NOMO-1 (cell line): Measurements from ENCODE around the gene DRD3.

Experiments
- DNase-seq, 2 experiments: peaks; one replicate each; lab custom pipeline; 2025; ENCODE audit not compliant: unreplicated experiment in 2 of 2; lab: John Stamatoyannopoulos, UW

The DRD3 gene

GRCh38 chr3:114186501-114186900, 7.6 kb upstream of the DRD3 start:
- no peak for DNase-seq

- DNase-seq: peak in 1 of 2 experiments; percentile 15
Observed at GRCh38 chr3:114179575-114179974, 723 bp upstream of the DRD3 start.

GRCh38 chr3:114176890-114177289, 2.0 kb downstream of the DRD3 start:
- no peak for DNase-seq

GRCh38 chr3:114176487-114176886, 2.4 kb downstream of the DRD3 start:
- no peak for DNase-seq

GRCh38 chr3:114175204-114175987, 3.5 kb downstream of the DRD3 start:
- no peak for DNase-seq

GRCh38 chr3:114171677-114172076, 7.2 kb downstream of the DRD3 start:
- DNase-seq: no peak

- DNase-seq: no peak
Observed at GRCh38 chr3:114168150-114168549, 10.7 kb downstream of the DRD3 start.

- no peak for DNase-seq
Observed at GRCh38 chr3:114157321-114157720, 21.5 kb downstream of the DRD3 start.

- peak; percentile 9 to 17 for DNase-seq
Observed at GRCh38 chr3:114155370-114155821, 23.5 kb downstream of the DRD3 start.

GRCh38 chr3:114154321-114154821, 24.5 kb downstream of the DRD3 start:
- DNase-seq: no peak

- DNase-seq: peak; percentile 49 to 53
Observed at GRCh38 chr3:114152519-114153151, 26.2 kb downstream of the DRD3 start.

GRCh38 chr3:114151091-114151490, 27.8 kb downstream of the DRD3 start:
- no peak for DNase-seq

- no peak for DNase-seq
Observed at GRCh38 chr3:114147251-114147650, 31.6 kb downstream of the DRD3 start.

- no peak for DNase-seq
Observed at GRCh38 chr3:114144909-114145688, 33.8 kb downstream of the DRD3 start.

- DNase-seq: no peak
Observed at GRCh38 chr3:114143817-114144216, 35.0 kb downstream of the DRD3 start.

GRCh38 chr3:114139836-114140235, 39.0 kb downstream of the DRD3 start:
- no peak for DNase-seq

- DNase-seq: no peak
Observed at GRCh38 chr3:114133947-114134346, 44.9 kb downstream of the DRD3 start.

GRCh38 chr3:114132500-114132899, 46.4 kb downstream of the DRD3 start:
- DNase-seq: no peak

- DNase-seq: no peak
Observed at GRCh38 chr3:114128826-114129225, 50.0 kb downstream of the DRD3 start.

- no peak for DNase-seq
Observed at GRCh38 chr3:114128231-114128630, 50.6 kb downstream of the DRD3 start.

- DNase-seq: no peak
Observed at GRCh38 chr3:114127517-114127916, 51.3 kb downstream of the DRD3 start.
